Choroid plexus epithelial cell (primary cell): ENCODE data around the gene PLPP7.
A peak's percentile ranks its signal among the peaks of the same experiment; 100 is the strongest.
"Not testable (repeated sequence)": the region's sequence is repeated elsewhere in the genome, so short reads cannot be mapped to it uniquely, and the experiment has no call there.

Source experiments
- DNase-seq: peaks from one replicate; pipeline ENCODE4 v3.0.0-alpha.2; 2010; ENCODE audit warnings: low read depth
- H3K4me3 ChIP-seq: 2 replicates; pipeline ENCODE4 v1.5.1; 2011; ENCODE audit warnings: low read depth, mild to moderate bottlenecking, control low read depth, low read length, moderate library complexity
- TF ChIP-seq, protein P1 (sequence below): conservative IDR thresholded peaks from 2 replicates; pipeline ENCODE4 v1.5.1; 2011; ENCODE audit warnings: low read depth, mild to moderate bottlenecking, control low read depth, inconsistent platforms, low read length, moderate library complexity

Gene PLPP7

DNA sequence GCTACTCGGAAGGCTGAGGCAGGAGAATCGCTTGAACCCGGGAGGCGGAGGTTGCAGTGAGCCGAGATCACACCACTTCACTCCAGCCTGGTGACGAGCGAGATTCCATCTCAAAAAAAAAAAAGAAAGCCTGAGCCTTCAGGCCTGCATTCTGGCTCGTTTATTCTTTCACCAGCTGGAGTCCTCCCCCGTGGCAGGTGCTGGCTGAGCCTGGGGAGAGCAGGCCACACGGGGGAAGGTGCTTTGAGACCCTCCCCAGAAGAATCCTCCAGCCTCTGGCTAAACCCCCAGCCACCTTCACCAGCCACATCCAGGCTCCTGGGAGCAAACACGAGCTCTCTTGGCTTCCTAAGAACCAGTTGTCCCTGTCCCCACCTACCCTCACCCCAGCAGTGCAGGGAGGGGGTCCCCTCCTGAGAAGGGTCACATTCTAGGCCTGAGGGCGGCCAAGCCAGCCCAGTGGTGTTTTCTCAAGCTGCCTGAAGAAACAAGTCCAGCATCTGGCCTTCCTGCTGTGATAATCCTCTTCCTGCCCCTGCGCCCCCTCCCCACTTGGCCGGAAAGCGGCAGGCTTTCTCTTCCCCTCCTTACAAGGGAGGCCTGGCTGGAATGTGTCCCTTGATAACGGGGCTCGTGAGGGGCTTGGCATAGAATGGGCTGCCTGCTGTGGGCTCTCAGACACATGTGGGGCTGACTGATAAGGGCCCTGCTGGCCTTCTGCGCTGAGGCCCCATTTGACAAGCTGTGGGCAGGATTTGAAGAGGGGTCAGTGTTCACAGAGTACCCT is 41.5 kb downstream of the PLPP7 start:
- DNase-seq: no peak
- TF ChIP-seq, protein P1, sequence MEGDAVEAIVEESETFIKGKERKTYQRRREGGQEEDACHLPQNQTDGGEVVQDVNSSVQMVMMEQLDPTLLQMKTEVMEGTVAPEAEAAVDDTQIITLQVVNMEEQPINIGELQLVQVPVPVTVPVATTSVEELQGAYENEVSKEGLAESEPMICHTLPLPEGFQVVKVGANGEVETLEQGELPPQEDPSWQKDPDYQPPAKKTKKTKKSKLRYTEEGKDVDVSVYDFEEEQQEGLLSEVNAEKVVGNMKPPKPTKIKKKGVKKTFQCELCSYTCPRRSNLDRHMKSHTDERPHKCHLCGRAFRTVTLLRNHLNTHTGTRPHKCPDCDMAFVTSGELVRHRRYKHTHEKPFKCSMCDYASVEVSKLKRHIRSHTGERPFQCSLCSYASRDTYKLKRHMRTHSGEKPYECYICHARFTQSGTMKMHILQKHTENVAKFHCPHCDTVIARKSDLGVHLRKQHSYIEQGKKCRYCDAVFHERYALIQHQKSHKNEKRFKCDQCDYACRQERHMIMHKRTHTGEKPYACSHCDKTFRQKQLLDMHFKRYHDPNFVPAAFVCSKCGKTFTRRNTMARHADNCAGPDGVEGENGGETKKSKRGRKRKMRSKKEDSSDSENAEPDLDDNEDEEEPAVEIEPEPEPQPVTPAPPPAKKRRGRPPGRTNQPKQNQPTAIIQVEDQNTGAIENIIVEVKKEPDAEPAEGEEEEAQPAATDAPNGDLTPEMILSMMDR: no peak
- no peak overlapping the region for H3K4me3 ChIP-seq

- not testable (repeated sequence) for DNase-seq, H3K4me3 ChIP-seq
These were observed 42.5 kb downstream of the PLPP7 start for GRCh38 chr9:131331996-131332395.

DNA sequence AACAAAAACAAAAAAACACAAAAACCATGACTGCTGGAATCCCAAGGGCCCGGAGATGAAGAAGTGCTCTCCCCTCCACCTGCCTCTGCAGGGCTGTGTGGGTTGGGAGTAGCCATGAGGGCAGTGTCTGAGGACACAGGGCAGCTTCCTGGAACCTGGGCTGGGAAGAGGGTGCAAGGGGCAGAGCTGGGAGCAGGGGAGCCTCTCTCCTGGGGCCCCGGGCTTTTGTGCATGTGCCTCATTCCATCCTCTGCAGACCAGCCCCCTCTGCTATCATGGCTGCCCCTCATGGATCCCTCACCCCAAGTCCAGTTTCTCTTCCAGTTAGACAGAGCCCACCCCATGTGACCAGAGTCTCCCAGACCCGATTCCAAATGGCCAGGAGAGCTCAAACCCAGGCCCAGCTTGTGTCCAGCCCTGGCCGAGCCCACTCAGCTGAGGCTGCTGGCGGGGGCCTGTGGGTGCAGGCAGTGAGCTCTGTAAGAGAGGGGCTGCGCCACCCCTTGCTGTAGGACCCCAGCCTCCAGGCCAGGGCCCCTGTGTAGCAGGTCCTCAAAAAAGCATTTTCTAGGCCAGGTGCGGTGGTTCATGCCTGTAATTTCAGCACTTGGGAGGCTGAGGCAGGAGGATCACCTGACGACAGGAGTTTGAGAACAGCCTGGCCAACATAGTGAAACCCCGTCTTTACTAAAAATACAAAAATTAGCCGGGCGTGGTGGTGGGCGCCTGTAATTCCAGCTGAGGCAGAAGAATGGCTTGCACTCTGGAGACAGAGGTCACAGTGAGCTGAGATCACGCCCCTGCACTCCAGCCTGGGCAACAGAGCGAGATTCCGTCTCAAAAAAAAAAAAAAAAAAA is 44.5 kb downstream of the PLPP7 start:
- no peak overlapping the region for H3K4me3 ChIP-seq
- TF ChIP-seq, protein P1: no peak
- no peak for DNase-seq

GRCh38 chr9:131334629-131335367 is 45.3 kb downstream of the PLPP7 start:
- TF ChIP-seq, protein P1: no peak
- peak; percentile 64 for DNase-seq
- no peak overlapping the region for H3K4me3 ChIP-seq

DNA sequence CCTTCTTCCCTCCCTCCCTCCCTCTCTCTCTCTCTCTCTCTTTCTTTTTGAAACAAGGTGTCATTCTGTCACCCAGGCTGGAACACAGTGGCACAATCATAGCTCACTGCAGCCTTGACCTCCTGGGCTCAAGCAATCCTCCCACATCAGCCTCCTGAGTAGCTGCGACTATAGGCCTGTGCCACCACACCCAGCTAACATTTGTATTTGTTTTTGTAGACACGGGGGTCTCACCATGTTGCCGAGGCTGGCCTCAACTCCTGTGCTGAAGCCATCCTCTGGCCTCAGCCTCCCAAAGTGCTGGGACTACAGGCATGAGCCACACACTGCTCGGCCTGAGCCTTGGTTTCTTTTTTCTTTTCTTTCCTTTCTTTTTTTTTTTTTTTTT is 45.8 kb downstream of the PLPP7 start:
- TF ChIP-seq, protein P1: no peak
- DNase-seq: no peak
- H3K4me3 ChIP-seq: no peak overlapping the region

GRCh38 chr9:131337131-131337848 is 47.8 kb downstream of the PLPP7 start:
- TF ChIP-seq, protein P1: no peak
- H3K4me3 ChIP-seq: no peak overlapping the region
- no peak for DNase-seq

DNA sequence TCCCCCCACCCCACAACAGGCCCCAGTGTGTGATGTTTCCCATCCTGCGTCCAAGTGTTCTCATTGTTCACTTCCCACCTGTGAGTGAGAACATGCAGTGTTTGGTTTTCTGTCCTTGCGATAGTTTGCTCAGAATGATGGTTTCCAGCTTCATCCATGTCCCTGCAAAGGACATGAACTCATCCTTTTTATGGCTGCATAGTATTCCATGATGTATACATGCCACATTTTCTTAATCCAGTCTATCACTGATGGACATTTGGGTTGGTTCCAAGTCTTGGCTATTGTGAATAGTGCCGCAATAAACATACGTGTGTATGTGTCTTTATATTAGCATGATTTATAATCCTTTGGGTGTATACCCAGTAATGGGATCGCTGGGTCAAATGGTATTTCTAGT is 49.7 kb downstream of the PLPP7 start:
- H3K4me3 ChIP-seq, DNase-seq: not testable (repeated sequence)

GRCh38 chr9:131344931-131345535 is 55.5 kb downstream of the PLPP7 start:
- not testable (repeated sequence) for DNase-seq, H3K4me3 ChIP-seq
